ENCODE data around the gene SCUBE2. TPM values are rescaled to one million over a fixed set of nuclear protein-coding genes. Genes with fewer than 3 reads are reported as not detected.

Gene SCUBE2
- total RNA-seq: 0.23 and 0.34 TPM in 2 replicates

DNA sequence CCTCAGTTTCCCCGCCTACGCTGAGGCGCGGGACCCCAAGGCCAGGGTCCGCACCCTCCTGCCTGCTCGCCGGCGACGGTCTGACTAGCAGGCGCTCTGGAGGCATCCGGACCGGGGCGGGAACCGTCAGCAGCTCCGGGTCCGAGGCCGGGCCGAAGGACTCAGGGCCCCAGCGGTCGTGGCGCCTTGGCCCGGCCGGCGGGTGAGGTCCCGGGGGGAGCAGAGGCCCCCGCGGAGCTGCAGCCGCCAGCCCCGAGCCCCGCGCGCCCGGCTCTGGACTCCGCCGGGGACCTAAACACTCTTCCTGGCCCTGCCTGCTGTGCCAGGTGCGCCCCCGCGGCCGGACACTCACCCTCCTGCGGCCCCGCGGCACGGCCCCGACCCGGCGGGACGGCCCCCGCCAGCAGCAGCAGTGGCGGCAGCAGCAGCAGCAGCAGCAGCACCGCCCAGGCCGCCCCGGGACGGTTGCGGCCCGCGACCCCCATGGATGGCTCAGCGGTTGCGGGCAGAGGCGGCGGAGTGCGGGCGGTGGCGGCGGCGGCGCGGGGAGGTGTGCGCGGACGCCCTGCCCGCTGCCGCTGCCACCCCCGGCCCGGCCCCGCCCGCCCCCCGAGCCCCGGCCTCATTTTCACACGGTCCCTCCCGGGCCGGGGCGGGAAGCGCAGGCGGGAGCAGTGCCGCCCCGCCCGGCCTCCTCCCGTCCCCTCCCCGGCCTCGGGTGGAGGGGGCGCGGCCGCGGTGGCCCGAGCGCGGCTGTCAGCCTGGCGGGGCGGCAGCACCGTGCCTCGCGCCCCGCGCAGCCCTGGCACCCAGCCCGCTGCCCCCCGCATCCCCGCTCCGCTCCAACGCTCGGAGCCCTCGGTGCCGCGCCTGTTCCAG lies at the start of gene SCUBE2:
Gene SCUBE2, minus strand, starts transcription at position 556 of the 879 bp plus-strand sequence. Its CDS starts 71 bp downstream, at position 485.
- intact Hi-C loops (cut with micrococcal nuclease): no loop called here

DNA sequence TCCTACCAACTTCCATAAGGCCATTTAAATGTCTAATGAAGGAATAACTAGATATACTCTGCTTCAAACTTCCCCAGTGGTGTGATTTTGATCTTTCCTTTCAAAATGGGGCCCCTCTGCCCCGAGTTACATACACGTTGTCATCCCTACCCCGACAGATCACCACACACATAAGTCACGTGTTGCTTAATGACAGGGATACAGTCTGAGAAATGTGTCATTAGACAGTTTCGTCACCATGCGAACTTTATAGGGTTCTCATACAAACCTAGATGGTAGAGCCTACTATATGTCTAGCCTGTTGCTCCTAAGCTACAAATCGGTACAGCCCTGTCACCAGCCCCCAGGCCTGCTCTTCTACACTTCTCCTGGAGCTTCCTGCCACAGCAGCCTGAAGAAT lies 49.8 kb upstream of the SCUBE2 start:
- intact Hi-C loops (cut with micrococcal nuclease): no loop called here

DNA sequence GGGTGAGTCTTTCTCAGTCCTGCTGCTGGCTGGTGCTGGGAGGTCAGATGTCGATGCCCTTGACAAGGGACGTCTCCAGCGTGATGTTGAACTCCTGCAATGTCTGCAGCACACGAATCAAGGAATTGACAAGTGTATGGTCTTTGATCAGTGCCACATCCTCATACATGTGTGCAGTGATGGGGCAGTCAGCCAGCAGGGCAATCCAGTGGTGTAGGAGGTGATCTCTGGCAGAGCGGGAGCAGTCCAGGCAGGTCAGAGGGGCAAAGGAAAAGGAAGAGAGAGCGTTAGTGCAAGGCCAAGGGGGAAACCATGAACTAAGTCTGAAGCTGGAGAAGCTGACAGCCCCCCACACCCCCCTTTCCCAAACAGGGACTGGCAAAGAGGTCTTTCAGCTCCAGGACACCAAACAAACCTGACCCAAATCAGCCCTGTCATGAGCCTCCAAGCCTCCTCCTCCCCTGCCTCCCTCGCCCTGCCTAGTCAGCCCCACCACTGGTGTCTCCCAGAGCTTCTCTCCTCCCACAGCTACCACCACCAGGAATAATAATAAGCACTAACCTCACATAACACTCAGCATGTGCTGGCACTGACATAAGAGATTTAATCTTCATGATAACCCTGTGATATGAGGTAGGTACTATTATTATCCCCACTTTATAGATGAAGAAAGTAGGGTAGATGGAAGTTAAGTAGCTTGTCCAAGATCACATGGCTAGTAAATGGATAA lies 48.4 kb upstream of the SCUBE2 start:
- intact Hi-C loops (cut with micrococcal nuclease): no loop called here

DNA sequence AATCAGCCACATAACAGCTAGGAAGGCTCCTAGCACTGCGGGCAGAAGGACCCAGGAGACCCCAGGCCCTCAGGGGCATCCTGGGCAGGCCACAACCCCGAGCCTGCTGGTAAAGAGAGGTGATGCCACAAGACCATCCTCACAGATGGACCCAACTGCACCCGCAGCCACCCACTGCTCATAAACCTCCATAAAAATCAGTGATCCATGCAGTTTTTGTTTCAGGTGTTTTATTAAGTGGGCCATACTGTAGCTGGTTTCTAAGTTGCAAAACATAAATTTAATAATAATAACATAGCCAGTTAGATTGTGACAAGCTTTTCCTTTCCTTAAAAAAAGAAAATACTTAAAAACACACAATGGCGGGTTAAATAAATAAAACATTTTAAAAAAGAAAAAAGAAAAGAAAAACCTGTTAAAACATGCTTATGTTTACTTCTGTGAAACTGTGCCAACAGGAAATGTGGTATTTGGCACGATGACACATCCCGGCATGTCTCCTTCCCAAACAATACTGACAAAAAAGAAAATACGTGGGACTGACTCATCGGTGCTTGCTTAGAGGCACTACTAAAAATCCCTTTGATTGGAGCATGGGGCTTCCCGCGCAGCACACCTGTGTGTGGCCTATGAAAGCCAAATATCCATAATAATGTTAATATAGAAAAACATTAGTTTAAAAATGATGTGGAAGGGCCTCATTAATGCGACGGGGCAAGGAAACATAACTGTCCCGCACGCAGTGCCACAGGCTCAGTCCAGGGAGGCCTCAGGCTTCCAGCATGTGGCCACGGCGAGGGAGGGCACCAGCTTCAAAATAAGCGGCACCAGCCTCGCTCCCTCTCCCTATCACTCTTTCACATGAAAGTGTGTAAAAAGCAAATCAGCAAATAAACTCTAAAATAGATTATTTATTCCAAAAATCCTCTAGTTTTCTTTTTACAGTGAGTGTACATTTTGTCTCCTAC lies 47.5 kb upstream of the SCUBE2 start:
- intact Hi-C loops (cut with micrococcal nuclease): no loop called here

DNA sequence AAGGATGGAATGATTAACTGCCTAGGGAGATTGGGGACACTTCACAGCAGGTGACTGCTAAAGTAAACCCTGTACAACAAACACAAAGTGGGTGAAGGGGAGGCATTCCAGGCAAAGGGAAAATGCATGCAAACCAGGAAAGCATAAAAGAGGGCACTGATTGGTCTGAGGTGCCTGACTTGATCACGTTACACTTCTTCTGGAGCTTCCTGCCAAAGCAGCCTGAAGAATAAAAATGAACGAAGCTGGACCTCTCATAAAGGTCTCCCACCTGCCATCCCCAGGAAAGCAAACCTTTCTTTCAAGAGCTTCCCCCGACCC lies 46.7 kb upstream of the SCUBE2 start:
- intact Hi-C loops (cut with micrococcal nuclease): no loop called here

DNA sequence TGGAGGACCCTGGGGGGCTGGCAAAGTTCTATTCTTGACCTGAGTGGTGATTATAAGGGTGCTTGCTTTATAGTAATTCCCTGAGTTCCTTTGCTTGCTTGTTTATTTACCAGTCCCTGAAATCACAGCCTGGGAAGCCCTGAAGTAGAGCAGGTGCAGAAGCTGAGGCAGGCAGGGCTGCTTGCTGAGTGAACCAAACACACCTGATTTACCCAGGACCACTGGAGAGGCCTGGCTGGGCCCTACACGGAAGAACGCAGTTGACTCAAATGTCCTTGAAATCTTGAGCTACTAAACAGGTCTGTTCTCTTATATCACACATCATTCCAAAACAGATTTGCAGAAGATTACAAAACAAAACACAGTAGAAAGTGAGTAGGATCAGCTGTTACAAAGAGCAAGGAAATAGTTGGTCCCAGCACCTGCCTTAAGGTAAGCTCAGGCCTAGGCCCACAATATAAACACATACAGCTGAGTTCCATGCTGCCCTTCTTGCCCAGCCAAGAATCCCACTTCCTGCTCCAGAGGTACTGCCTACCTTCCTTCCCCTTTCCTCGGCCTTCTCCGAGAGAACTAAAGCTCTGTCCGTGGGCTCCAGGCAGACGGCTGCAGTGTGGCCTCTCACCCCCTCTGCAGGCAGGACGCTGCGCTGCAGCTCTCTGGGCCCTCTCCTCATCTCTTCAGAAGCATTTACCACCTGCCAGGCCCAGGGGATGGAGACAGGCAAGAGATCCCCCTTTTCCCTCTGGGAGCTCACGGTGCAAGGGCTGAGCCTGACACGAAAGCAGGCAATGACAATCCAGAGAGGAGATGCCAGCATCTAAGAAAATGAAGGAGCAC lies 46.1 kb upstream of the SCUBE2 start:
- intact Hi-C loops (cut with micrococcal nuclease): loop anchor here (1.0 to 2.0 kb wide), 6 partner anchors 77 to 455 kb away; partner anchors contain the start of genes RPL27A, TMEM9B and TRIM66

DNA sequence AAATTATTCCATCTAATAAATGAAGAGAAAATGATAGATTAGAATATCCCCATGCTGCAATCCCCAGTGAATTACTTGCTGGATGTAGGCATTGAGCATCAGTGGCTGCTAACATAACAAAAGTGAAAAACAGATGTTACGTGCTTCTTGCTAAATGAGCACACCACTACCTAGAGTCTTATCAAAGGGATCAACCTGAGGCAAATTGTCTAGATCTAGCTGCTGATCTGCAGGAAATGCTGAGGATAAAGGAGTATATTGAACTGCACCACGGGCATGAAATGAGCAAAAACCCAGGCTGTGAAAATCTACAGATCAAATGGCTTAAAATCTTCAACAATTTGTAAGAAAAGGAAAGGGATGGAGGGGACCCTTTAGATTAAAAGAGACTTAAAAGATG lies 45.3 kb upstream of the SCUBE2 start:
- intact Hi-C loops (cut with micrococcal nuclease): loop anchor here (1.0 to 2.0 kb wide), 6 partner anchors 76 to 454 kb away; partner anchors contain the start of genes RPL27A, TMEM9B and TRIM66

DNA sequence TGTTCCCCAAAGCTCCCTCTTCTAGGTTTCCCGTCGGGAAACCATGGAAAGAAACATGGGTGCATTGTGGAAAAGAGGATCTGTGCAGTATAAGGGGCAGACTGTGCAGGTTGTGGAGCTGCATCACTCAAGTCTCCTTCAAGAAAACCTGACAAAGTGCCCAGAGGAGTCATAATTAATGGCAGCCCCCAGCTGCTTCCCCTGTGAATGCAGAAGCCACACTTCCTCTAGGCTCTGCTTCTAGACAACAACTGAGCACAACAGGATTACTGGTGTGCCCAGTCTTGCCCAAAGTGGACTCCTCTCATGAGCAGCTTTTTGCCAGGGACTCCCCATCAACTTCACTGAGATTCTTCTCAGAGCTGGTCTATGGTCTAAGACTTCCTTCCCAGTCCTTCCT lies 42.6 kb upstream of the SCUBE2 start:
- intact Hi-C loops (cut with micrococcal nuclease): no loop called here

DNA sequence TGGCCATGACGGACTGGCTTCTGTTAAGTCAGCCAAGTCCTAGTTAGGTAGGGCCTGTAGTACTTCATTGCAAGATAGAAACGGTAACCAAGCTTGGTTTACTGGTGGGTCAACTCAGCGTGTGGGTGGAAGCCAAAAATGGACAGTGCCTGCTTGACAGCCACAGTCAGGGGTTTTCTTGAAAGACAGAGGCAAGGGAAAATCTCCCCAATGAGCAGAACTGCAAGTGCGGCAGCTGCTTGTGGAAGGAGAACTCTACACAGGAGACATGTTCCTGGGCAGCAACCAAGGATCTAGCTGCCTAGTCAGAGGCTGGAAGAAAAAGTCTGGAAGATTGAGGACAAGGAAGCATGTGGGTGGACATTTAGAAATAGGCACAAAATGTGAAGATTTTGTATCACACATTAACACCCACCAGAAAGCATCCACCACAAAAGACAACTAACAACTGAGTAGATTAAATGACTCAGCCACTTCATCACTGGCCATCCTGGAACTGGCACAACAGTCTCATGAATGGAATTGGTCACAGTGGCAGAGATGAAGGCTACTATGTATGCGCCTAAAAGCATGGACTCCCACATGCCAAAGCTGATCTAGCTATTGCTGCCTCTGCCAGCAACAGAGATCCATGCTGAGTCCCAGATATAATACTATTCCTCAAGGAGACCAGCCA lies 40.9 kb upstream of the SCUBE2 start:
- intact Hi-C loops (cut with micrococcal nuclease): no loop called here

DNA sequence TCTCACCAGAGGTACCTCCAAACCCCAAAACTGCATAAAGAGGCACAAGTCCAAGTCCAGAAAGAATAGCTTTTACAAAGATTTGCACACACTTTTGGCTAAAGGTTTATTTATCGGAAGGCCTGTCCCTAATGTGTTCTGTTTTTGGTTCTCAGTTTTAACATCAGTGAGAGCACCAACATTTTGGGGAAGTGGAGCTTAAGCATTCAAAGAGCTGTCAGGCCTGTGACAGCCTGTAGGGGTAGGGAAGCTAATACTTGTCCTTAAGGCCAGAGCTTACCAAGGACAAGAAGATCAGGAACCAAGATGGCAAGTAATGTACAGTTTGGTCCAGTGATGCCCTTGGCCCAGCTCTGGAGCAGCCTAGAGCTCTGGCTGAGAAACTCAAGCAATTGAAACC lies 38.9 kb upstream of the SCUBE2 start:
- intact Hi-C loops (cut with micrococcal nuclease): no loop called here

DNA sequence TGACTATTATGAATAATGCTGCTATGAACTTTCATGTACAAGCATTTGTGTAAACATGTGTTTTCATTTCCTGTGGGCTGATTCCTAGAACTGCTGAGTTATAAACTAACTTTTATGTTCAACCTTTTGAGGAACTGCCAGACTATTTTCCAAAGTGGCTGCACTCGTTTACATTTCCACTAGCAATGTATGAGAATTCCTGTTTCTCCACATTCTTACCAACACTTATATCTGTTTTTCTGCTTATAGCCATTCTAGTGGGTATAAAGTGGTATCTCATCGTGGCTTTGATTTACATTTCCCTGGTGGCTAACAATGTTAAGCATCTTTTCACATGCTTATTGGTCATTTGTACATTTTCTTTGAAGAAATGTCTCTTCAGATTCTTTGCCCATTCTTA lies 35.2 kb upstream of the SCUBE2 start:
- intact Hi-C loops (cut with micrococcal nuclease): no loop called here

DNA sequence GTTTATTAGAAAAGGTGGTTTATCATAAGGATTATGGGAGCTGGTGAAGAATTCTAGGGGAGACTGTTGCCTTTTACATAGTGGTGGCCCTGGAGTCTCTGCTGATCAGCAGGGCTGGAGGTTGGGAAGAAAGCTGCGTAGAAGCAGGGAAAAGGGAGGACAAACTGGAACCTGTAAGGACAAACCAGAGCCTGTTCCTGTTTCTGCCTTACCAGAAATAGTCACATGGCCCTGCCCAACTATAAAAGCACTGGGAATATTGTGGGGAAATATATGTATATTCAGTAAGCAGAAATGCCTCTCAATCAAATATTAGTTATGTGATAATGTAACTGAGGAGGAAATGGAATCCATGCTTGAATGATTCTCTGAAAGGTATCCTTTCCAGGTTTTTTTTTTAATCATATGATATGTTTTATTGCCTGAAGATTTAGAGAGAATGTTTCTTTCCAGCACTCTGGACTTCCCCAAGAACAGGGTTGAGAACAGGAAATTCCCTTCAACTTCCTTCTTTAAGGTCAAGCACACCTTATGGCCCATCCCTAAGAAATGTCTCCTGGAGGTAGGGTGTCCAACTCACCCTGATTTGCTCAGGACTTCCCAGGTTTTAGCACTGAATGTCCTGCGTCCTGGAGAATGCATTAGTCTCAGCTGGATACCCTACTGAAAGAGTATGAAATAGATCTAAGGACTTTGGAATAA lies 33.9 kb upstream of the SCUBE2 start:
- intact Hi-C loops (cut with micrococcal nuclease): no loop called here

DNA sequence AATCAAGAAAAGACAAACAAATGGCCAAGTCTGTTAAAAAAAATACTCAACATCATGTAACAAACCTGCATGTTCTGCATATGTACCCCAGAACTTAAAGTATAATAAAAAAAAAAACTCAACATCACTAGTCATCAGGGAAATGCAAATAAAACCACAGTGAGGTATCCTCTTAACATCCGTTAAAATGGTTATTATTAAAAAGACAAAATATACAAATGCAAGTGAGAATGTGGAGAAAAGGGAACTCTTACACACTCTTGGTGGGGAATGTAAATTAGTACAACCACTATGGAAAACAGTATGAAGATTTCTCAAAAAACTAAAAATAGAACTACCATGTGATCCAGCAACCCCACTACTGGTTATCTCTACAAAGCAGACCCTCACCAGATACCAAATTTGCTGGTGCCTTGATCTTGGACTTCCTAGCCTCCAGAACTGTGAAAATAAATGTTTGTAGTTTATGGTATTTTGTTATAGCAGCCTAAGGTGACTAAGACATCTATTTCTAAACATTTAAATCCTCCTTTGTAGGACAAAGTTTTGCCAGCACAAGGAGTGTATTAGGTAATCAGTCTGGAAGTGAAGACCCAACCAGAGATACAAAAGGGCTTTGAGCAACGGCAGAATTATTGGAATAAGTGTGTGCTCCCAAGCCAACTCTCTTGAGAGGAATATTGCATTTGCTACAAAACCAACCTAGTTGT lies 32.4 kb upstream of the SCUBE2 start:
- intact Hi-C loops (cut with micrococcal nuclease): no loop called here

DNA sequence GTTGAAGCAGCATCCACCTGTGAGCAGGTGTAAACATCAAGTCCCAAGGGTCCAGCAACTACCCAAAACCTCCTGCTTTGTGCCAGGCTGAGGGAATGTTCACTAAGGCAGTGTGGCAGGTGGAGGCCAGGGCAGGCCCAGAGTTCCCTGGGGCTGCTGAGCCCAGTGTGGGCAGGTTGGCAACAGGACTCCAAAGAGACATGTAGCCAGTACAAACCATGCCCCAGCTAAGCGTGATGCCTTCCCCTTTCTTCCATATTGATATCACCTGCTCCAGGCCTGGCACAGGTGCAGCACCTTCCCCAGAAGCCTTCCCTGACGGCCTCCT lies 30.0 kb upstream of the SCUBE2 start:
- intact Hi-C loops (cut with micrococcal nuclease): no loop called here

DNA sequence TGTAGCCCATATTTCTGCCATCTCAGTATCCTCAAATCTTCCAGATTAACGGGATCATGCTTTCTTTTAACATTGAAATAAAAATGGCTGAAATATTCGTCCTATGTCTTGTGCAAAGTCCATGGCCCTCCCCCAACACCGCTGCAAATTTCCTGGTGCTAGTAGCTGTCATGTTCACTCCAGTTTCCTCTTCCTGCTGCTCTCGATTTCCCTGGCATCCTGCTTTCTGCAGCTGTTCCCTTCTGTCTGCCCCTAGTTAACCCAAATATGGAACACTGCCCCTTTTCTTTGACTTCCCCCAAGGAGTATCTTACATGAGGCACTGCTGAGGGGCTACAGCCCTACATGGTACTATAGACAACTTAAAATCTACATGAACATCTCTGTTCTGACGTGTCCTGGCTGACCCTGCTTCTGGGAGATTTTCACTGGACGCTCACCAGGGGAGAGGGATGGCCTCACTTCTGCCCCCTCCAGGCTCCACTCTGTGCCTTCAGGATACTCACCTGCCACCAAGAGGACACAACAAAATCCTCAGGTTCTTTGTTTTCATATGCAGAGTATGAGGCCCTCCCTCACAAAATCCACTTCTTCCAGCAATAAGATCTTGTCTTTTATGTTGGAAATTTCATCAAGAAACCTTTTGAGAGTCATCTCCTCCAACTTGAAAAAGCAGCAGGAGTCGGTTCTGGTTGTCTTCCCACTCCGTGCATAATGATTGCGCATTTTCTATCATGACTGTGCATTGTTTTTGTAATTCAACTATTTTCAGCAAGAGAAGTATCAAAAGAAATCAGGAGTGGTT lies 29.5 kb upstream of the SCUBE2 start:
- intact Hi-C loops (cut with micrococcal nuclease): no loop called here

DNA sequence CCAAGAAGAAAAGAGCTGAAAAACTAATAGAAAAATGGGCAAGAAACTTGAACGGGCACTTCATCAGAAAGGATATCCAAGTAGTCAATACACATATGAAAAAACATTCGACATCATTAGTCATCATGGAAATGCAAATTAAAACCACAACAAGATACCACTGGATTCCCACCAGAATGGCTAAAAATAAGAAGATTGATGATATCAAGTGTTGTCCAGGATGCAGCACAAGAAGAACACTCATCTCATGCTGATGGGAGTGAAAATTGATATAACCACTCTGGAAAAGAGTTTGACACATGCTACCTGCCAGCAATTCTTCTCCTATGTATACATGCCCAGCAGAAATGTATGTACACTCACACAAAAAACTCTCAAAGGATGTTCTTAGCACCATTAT lies 26.9 kb upstream of the SCUBE2 start:
- intact Hi-C loops (cut with micrococcal nuclease): no loop called here

DNA sequence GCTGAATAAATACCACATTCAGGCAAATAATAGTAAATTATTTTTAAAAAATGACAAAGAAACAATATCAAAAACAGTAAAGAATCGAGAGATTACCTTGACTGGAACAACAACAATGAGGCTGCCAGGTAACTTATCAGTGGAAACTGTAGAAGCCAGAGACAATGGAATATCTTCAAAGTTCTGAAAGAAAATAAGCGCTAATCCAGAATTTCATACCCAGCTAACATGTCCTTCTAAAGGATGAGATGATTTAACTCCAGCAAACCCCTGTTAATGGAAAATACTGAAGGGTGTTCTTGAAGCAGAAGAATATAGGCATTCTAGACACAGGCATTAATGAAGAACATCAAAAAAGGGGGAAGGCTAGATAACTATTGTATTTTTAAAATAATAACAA lies 20.7 kb upstream of the SCUBE2 start:
- intact Hi-C loops (cut with micrococcal nuclease): no loop called here

All from T-helper 2 cell treated with Interferon-gamma antibody and Interleukin-4, amounts not matched to agents 100 ng/mL and 5 ng/mL, for 36 hours (primary cell).